CD4-positive, alpha-beta T cell treated with Interleukin-1 beta for 1 hour (primary cell): Measurements from ENCODE around the gene GALNT10.
A peak's percentile ranks its signal among the peaks of the same experiment; 100 is the strongest.

ENCODE experiments used
- DNase-seq, 2 donors: peaks; one replicate each; pipeline ENCODE4 v3.0.0-alpha.2; 2020 to 2022

Gene GALNT10

DNA sequence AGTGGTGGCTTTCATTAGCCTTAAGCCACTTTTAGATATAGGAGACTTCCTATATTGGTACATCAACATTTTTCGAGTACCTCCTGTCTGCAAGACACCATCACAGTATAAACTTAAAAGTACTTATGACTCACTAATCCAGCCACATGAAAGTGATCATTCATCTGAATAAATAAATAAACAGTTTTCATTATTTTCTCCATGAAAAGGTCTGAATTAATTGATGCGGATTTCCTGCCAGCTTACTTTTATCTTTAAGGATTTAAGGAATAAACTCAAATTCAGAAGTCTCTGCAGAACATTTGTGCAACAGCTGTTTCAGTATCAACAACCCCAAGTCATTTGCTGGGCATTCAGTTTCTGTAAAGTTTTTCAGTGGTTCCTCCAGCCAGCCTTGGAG, 259.3 kb downstream of the GALNT10 start:
- no peak for DNase-seq

DNA sequence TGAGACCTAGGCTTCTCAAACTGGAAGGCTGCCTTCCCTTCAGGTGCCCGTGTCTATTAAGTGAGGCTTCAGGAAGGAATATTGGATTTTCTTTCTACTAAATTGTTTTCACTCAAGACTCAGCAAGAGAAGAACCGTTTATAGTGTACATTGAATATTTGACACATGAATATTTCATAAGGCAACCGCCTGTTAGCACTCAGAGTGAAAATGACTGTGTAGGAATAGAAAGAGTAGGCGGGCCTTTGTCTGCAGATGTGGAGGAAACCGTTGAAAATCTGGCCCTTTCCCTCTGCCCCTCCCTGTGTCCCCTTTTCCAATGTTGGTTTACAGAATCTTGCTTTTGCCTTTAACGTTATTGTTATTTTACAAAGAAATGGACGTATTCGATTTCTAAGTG, 261.4 kb downstream of the GALNT10 start:
- DNase-seq = no peak

- no peak for DNase-seq
Observed at GRCh38 chr5:154455585-154455984, 265.1 kb downstream of the GALNT10 start.

DNA sequence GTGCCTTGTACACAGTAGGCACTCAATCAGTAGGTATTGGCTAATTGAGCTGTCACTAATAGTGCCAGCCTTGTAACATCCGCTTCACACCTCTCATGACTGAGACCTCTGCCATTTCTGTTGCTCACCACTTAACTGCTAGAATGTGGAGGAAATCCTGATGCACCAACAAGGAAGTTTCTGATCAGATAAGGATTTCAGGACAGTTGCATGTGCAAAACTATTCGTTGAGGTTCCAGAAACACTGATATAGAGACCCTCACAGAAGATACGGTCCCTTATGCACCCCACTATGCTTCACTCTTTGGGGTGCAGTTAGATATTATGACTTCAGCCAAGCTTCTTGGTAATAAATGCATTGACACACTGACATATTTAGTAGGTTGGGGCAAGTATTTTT, 266.0 kb downstream of the GALNT10 start:
- no peak for DNase-seq

- DNase-seq = no peak
Observed at GRCh38 chr5:154459015-154459414, 268.5 kb downstream of the GALNT10 start.

- no peak for DNase-seq
Observed at GRCh38 chr5:154460172-154460571, 269.6 kb downstream of the GALNT10 start.

DNA sequence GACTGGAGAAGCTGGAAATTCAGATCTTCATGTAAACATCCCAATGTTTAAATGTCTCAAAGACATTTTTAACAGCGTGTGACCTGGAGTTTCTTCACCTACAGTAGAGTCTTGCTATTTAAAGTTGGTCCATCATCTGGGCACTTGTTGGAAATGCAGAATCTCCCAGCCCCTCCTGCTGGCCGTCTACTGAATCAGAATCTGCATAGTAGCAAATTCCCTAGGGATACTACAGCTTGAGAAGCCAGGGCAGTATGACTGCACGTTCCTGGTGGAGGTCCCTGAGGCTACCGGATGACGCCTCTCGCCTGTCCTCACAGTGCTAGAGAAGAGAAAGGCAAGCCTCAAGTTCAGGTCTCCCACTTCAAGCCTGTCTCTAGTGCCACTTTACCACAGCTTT, 271.0 kb downstream of the GALNT10 start:
- no peak for DNase-seq

DNA sequence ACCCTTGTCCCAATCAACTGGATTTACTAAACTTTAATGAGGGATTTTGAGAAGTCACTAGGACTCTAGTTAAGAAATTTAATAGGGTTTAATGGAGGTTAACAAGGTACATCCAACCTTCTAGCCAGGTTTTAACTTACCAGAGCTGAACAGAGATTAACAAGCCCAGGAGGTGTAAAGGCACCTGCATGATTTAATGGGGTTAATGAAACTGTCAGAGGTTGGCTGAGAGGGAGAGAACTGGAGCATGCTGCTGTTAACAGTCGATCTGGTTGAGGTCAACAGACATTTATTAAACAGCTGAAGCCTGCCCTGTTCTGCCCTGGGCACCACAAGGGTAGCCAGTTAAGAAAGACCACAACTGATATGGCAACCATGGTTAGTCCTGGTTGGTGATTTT, 273.9 kb downstream of the GALNT10 start:
- DNase-seq = no peak

DNA sequence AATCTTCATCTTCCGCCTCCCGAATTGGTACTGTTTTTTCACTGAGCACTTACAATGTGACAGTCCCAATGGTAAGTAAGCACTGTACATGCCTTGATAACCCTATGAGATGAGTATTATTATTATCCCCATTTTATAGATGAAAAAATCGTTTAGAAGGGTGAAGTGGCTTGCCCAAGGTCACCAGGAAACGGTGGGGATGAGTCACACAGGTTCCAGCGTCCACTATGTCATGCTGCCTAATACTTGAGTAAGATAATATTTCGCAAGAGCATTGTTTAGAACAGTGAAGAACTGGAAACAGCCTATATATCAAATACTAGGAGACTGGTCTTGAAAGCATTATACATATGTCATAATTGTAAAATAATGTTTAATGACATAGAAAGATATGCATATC, 274.6 kb downstream of the GALNT10 start:
- DNase-seq = peak in 1 of 2 donors; percentile 25

DNA sequence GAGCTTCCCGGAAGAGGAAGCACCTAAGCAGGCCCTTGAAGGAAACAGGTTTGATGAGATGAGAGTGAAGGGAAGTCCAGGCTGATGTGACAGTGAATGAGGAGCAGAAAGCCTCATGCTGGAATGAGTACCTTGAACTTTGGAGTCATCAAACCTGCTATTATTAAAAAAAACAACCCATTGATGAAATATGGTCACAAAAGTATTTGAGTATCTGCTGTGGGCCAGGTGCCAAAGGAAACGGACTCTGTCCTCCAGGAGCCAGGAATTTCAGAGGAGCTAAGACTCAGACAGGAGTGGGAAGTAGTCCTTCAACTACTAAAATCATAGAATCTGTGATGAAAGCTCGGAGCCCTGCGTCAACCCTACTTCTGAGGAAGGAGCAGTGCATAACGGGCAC, 275.6 kb downstream of the GALNT10 start:
- DNase-seq = no peak

GRCh38 chr5:154466671-154467070, 276.1 kb downstream of the GALNT10 start:
- no peak for DNase-seq

- peak; percentile 58 to 62 for DNase-seq
Observed at GRCh38 chr5:154467655-154468354, 277.3 kb downstream of the GALNT10 start.

DNA sequence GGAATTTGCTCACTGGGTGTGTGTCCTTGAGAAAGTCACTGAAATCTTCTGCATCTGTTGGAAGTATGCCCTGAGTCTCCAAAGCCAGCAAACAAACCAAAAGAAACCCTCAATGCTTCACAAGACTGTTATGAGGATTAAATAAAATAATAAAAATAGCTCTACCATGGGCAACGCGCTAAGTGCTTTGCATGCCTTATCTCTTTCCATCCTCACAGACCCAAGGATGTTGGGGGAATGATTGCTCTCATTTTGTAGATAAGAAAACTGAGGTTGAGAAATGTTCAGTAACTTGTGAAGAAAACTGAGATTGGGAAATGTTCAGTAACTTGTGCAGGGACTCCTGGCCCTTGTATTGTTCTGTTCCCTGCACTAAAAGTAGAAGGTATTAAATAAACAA, 279.6 kb downstream of the GALNT10 start:
- no peak for DNase-seq
